K562 (cell line): ENCODE data around the gene BMP10. TPM values are rescaled to one million over a fixed set of nuclear protein-coding genes. Genes with fewer than 3 reads are reported as not detected.

Experiments used
- ATAC-seq: fragments of 200-7000 bp; cut with Tn5 transposase; 3 replicates; pipeline ENCODE4 v1.9.1; 2020; ENCODE audit warnings: moderate library complexity
- BruUV-seq: library from RNA; stranded (reverse); fragments of 400-500 nt; replicated peaks from 2 replicates; lab custom pipeline; 2021; lab: Mats Ljungman, UMichigan
- CTCF ChIA-PET: fragments of 300-600 bp; formaldehyde crosslinking; extraction: SDS; loops from one replicate; lab custom pipeline; 2021; ENCODE audit warnings: low intra/inter-chr PET ratio; lab: Yijun Ruan, JAX
- POLR2A ChIA-PET: fragments of 300-600, 350-650 bp; sonication (Branson Sonifier 250); formaldehyde crosslinking; extraction: SDS; loops from one replicate; lab custom pipeline; 2021; ENCODE audit warnings: antibody characterized with exemption, inconsistent platforms; lab: Yijun Ruan, JAX
- DNase-seq, 4 experiments: peaks; one replicate each; pipeline versions ENCODE4 v3.0.0 to v3.0.0-alpha.2; 2011 to 2018; ENCODE audit warnings: low spot score in 3 of 4, mixed read lengths in 3 of 4; ENCODE audit errors: extremely low read depth in 1 of 4
- FAIRE-seq: peaks from 2 replicates; lab custom pipeline; 2011; peaks lifted over from hg19 to GRCh38; lab: Jason Lieb, UNC
- H2AFZ ChIP-seq: 2 replicates; pipeline ENCODE4 v1.6.0; 2011; ENCODE audit warnings: low read depth, low read length, control low read depth, inconsistent platforms
- H3K27ac ChIP-seq: fragments of 200-600 bp; 3 replicates; pipeline ENCODE4 v1.8.0; 2011; ENCODE audit warnings: low read depth, mild to moderate bottlenecking, control low read depth, inconsistent platforms, low read length, moderate library complexity, mixed read lengths; ENCODE audit errors: extremely low read depth
- H3K27me3 ChIP-seq, 2 experiments: fragments of 300-600 bp in 1 of 2; 2 replicates in 1 of 2; 3 replicates in 1 of 2; pipeline versions ENCODE4 v1.6.0 to v1.8.0; 2011; ENCODE audit warnings: inconsistent platforms in 2 of 2, low read length in 2 of 2, mild to moderate bottlenecking in 1 of 2, mixed read lengths in 1 of 2, moderate library complexity in 1 of 2; ENCODE audit not compliant: control insufficient read depth in 2 of 2, insufficient read depth in 2 of 2
- H3K36me3 ChIP-seq: fragments of 300-600 bp; 3 replicates; pipeline ENCODE4 v1.8.0; 2011; ENCODE audit warnings: mild to moderate bottlenecking, low read length, inconsistent platforms; ENCODE audit not compliant: control insufficient read depth, insufficient read depth
- H3K4me1 ChIP-seq, 2 experiments: fragments of 200-600 bp in 1 of 2; replicated peaks in 1 of 2; 2 replicates in 1 of 2; 3 replicates in 1 of 2; pipeline versions ENCODE4 v1.5.1 to v1.8.0; 2011; ENCODE audit warnings: inconsistent platforms in 2 of 2, low read length in 2 of 2, mild to moderate bottlenecking in 1 of 2, mixed read lengths in 1 of 2, moderate library complexity in 1 of 2; ENCODE audit not compliant: control insufficient read depth in 2 of 2, insufficient read depth in 2 of 2
- H3K4me2 ChIP-seq: 2 replicates; pipeline ENCODE4 v1.6.1; 2011; ENCODE audit warnings: low read length, control low read depth, inconsistent platforms, mixed read lengths; ENCODE audit not compliant: insufficient read depth
- H3K4me3 ChIP-seq: fragments of 200-600 bp; sonication (generic), shearing (Covaris generic); 2 replicates; pipeline ENCODE4 v1.5.1; 2016; ENCODE audit warnings: control low read depth, inconsistent platforms
- H3K79me2 ChIP-seq: fragments of 200-600 bp; 3 replicates; pipeline ENCODE4 v1.8.0; 2011; ENCODE audit warnings: low read length, inconsistent platforms; ENCODE audit not compliant: control insufficient read depth, insufficient read depth
- H3K9ac ChIP-seq, 2 experiments: 2 replicates each; pipeline versions ENCODE4 v1.6.0 to v1.6.1; 2011; ENCODE audit warnings: low read depth in 2 of 2, low read length in 2 of 2, control low read depth in 1 of 2, inconsistent platforms in 1 of 2, mild to moderate bottlenecking in 1 of 2, mixed read lengths in 1 of 2; ENCODE audit not compliant: insufficient read depth in 1 of 2
- H3K9me1 ChIP-seq: one replicate; pipeline ENCODE4 v1.6.0; 2011; ENCODE audit warnings: inconsistent platforms, mild to moderate bottlenecking, low read length, moderate library complexity; ENCODE audit not compliant: control insufficient read depth, insufficient read depth
- H3K9me3 ChIP-seq: replicated peaks from 2 replicates; pipeline ENCODE4 v1.5.1; 2011; ENCODE audit warnings: low read depth, low read length, inconsistent platforms; ENCODE audit not compliant: control insufficient read depth, insufficient read depth
- H4K20me1 ChIP-seq: replicated peaks from 2 replicates; pipeline ENCODE4 v1.6.1; 2011; ENCODE audit warnings: low read length, inconsistent platforms, mixed read lengths; ENCODE audit not compliant: control insufficient read depth, insufficient read depth
- CEBPB ChIP-seq: fragments of 450-650 bp; IDR thresholded peaks from 2 replicates; pipeline ENCODE4 v1.6.1; 2016; ENCODE audit warnings: missing genetic modification characterization, missing compliant biosample characterization
- GATA2 ChIP-seq: sonication (generic); formaldehyde crosslinking; IDR thresholded peaks from 2 replicates; pipeline ENCODE4 v1.4.0; 2020; ENCODE audit warnings: mild to moderate bottlenecking, missing genetic modification reagents
- HEY1 ChIP-seq: fragments of 250-450 bp; sonication (Bioruptor Pico); IDR thresholded peaks from 2 replicates; pipeline ENCODE4 v1.5.0; 2020; ENCODE audit warnings: mild to moderate bottlenecking, moderate library complexity, borderline replicate concordance
- L3MBTL2 ChIP-seq: fragments of 450-650 bp; IDR thresholded peaks from 2 replicates; pipeline ENCODE4 v1.6.1; 2016; ENCODE audit warnings: mild to moderate bottlenecking, moderate library complexity
- MYC ChIP-seq, 2 experiments: fragments of 250-450 bp in 1 of 2; sonication (Bioruptor Pico) in 1 of 2; IDR thresholded peaks; 2 replicates each; pipeline versions ENCODE4 v1.5.1 to v1.6.1; 2012 to 2021; ENCODE audit warnings: low read depth in 2 of 2, borderline replicate concordance in 1 of 2, improper control_type of control experiment in 1 of 2, low read length in 1 of 2, mild to moderate bottlenecking in 1 of 2, moderate library complexity in 1 of 2
- POLR3A ChIP-seq: IDR thresholded peaks from 2 replicates; pipeline ENCODE4 v1.6.1; 2011; ENCODE audit warnings: borderline replicate concordance, mild to moderate bottlenecking, moderate library complexity; ENCODE audit not compliant: insufficient read length, insufficient read depth; ENCODE audit errors: extremely low read depth
- SP1 ChIP-seq: sonication (generic); formaldehyde crosslinking; IDR thresholded peaks from 2 replicates; pipeline ENCODE4 v1.8.1; 2022; ENCODE audit warnings: mild to moderate bottlenecking, missing genetic modification reagents
- TGIF2 ChIP-seq: sonication (generic); formaldehyde crosslinking; IDR thresholded peaks from 2 replicates; pipeline ENCODE4 v1.8.1; 2022; ENCODE audit warnings: mild to moderate bottlenecking, missing genetic modification reagents, moderate library complexity
- ZNF224 ChIP-seq: sonication (generic); formaldehyde crosslinking; IDR thresholded peaks from 2 replicates; pipeline ENCODE4 v1.8.0; 2022; ENCODE audit warnings: mild to moderate bottlenecking, missing genetic modification reagents
- ZNF280A ChIP-seq: fragments of 450-650 bp; IDR thresholded peaks from 2 replicates; pipeline ENCODE4 v1.6.1; 2018; ENCODE audit warnings: mild to moderate bottlenecking, low read depth; ENCODE audit not compliant: partially characterized antibody
- ZNF282 ChIP-seq: sonication (generic); formaldehyde crosslinking; IDR thresholded peaks from 2 replicates; pipeline ENCODE4 v1.8.1; 2023; ENCODE audit warnings: missing genetic modification reagents
- ZNF785 ChIP-seq: fragments of 250-450 bp; sonication (Bioruptor Pico); IDR thresholded peaks from 2 replicates; pipeline ENCODE4 v1.4.0; 2020; ENCODE audit warnings: mild to moderate bottlenecking
- WGBS: fragments of 100-300 bp; shearing (Covaris generic); methylation state at CpG from one replicate; pipeline ENCODE4 v1.1.6; 2016; ENCODE audit warnings: low coverage, mixed read lengths; ENCODE audit not compliant: insufficient coverage; ENCODE audit errors: missing lambda C conversion rate; 5-methylcytosine and 5-hydroxymethylcytosine counted together
- in situ Hi-C: fragments of 300-500 bp; cut with MboI; formaldehyde crosslinking; loops from 4 replicates; pipeline ENCODE4 v1.15.0; 2018; ENCODE audit warnings: inconsistent platforms, mixed read lengths
- intact Hi-C: fragments of 100-400 bp; cut with micrococcal nuclease; formaldehyde crosslinking; loops from 2 replicates; pipeline ENCODE4 v1.14.2; 2022
- polyA plus RNA-seq, 8 experiments: library from polyadenylated mRNA; depleted of rRNA in 4 of 8; stranded (reverse) in 5 of 8; unstranded in 3 of 8; fragments of >200 nt; fragmentation: Nextera tagmentation in 2 of 8; fragmentation: Illumina TruSeq in 1 of 8; extraction: Ambion mirVana in 2 of 8; extraction: Trizol in 1 of 8; gene quantifications; 2 replicates each; pipeline versions ENCODE4 v1.2.1 to v1.2.3, GENCODE V29; 2011 to 2014; ENCODE audit warnings: inconsistent platforms in 1 of 8, missing spikeins in 1 of 8
- total RNA-seq, 7 experiments: library from RNA; depleted of rRNA in 6 of 7; stranded (reverse); fragments of >200 nt in 6 of 7; fragmentation: Illumina TruSeq in 2 of 7; extraction: Trizol in 2 of 7; gene quantifications; 2 replicates each; pipeline versions ENCODE4 v1.2.1 to v1.2.3, GENCODE V29; 2011 to 2021; ENCODE audit warnings: low replicate concordance in 1 of 7
- TF ChIP-seq, protein P1 (sequence below), 2 experiments: fragments of 150-350 bp in 1 of 2; IDR thresholded peaks; 2 replicates each; pipeline ENCODE4 v1.6.1; 2012 to 2016; ENCODE audit warnings: low read depth in 2 of 2, low read length in 2 of 2, mild to moderate bottlenecking in 1 of 2, moderate library complexity in 1 of 2

BMP10 gene
- total and polyA plus RNA-seq, 9 of the 15 experiments (the other 6 are each of a cell fraction or from before 2014, with no cell fraction given) = 0.11 to 0.91 (median 0.43) TPM

- intact Hi-C loops = loop anchor here (1.0 to 5.0 kb wide), 2 partner anchors 71 to 72 kb away; no protein-coding TSS in a partner anchor
- POLR2A ChIA-PET = interaction anchor here (0.6 to 2.5 kb wide), 3 partner anchors 10 to 59 kb away, joined by 3 to 7 read pairs (median 3); no protein-coding TSS in a partner anchor
- TF ChIP-seq SP1 (CRISPR knock-in tag) (no peak), L3MBTL2 (no peak), MYC (IDR thresholded peaks at IDR 0.05; ENCODE audit: low read depth, low read length) (peak; percentile 22; the same call in 1 of the 2 replicates), MYC (CRISPR knock-in tag; IDR thresholded peaks at IDR 0.05; ENCODE audit: borderline replicate concordance, low read depth) (no peak), ZNF224 (CRISPR knock-in tag) (no peak), CEBPB (no peak), HEY1 (CRISPR knock-in tag) (no peak), ZNF785 (CRISPR knock-in tag) (no peak), ZNF282 (CRISPR knock-in tag) (no peak), GATA2 (CRISPR knock-in tag) (no peak), ZNF280A (peak; percentile 86), TGIF2 (CRISPR knock-in tag) (no peak), POLR3A (no peak)
- TF ChIP-seq, protein P1, sequence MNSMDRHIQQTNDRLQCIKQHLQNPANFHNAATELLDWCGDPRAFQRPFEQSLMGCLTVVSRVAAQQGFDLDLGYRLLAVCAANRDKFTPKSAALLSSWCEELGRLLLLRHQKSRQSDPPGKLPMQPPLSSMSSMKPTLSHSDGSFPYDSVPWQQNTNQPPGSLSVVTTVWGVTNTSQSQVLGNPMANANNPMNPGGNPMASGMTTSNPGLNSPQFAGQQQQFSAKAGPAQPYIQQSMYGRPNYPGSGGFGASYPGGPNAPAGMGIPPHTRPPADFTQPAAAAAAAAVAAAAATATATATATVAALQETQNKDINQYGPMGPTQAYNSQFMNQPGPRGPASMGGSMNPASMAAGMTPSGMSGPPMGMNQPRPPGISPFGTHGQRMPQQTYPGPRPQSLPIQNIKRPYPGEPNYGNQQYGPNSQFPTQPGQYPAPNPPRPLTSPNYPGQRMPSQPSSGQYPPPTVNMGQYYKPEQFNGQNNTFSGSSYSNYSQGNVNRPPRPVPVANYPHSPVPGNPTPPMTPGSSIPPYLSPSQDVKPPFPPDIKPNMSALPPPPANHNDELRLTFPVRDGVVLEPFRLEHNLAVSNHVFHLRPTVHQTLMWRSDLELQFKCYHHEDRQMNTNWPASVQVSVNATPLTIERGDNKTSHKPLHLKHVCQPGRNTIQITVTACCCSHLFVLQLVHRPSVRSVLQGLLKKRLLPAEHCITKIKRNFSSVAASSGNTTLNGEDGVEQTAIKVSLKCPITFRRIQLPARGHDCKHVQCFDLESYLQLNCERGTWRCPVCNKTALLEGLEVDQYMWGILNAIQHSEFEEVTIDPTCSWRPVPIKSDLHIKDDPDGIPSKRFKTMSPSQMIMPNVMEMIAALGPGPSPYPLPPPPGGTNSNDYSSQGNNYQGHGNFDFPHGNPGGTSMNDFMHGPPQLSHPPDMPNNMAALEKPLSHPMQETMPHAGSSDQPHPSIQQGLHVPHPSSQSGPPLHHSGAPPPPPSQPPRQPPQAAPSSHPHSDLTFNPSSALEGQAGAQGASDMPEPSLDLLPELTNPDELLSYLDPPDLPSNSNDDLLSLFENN (IDR thresholded peaks at IDR 0.05; ENCODE audit: low read depth in 2 of 2, low read length in 2 of 2) = no peak
These were observed 31.9 kb downstream of the BMP10 start for GRCh38 chr2:68839260-68839833.

More at GRCh38 chr2:68839260-68839833, 31.9 kb downstream of the BMP10 start:
- Histone ChIP-seq H3K27me3 (no peaks in the 10 kb centered on the region), H3K36me3 (no peaks in the 10 kb centered on the region), H4K20me1 (no peaks in the 10 kb centered on the region), H3K9me1 (no peaks in the 10 kb centered on the region), H3K4me3 (no peak overlapping the region), H3K9me3 (no peaks in the 10 kb centered on the region; the same call in 1 of the 2 replicates), H3K27ac (no peak overlapping the region), H3K79me2 (no peaks in the 10 kb centered on the region), H3K4me2 (no peak overlapping the region), H3K9ac (no peak overlapping the region), H2AFZ (no peak overlapping the region), H3K4me1 (peaks cover 5 to 11% of the 10 kb centered on the region in 2 experiments; a peak in 4 of 5 replicates)
- peak; percentile 56 for ATAC-seq
- 58% methylated on average over 2 of the region's 2 CpGs for WGBS
- in situ Hi-C loops = loop anchor here (10.0 kb wide), 1 partner anchor 375 kb away; the partner anchor contains the start of genes APLF and FBXO48
- peak; percentile 46 to 63 (median 59) for DNase-seq
- FAIRE-seq = peak; percentile 37
- BruUV-seq = no TSS peak
- CTCF ChIA-PET = interaction anchor here (1.4 kb wide), 1 partner anchor 86 kb away, joined by 4 read pairs; no protein-coding TSS in a partner anchor
